Measurements from ENCODE around the gene HGF. TPM values are rescaled to one million over a fixed set of nuclear protein-coding genes. Genes with fewer than 3 reads are reported as not detected.
"Not testable (repeated sequence)": the region's sequence is repeated elsewhere in the genome, so short reads cannot be mapped to it uniquely, and the experiment has no call there.

The HGF gene
- total RNA-seq (1 to 10 TPM in 2 of 5 experiments, not detected in 3; 1.4 to 4.3 TPM), polyA plus RNA-seq (not detected), total RNA-seq (not detected)

DNA sequence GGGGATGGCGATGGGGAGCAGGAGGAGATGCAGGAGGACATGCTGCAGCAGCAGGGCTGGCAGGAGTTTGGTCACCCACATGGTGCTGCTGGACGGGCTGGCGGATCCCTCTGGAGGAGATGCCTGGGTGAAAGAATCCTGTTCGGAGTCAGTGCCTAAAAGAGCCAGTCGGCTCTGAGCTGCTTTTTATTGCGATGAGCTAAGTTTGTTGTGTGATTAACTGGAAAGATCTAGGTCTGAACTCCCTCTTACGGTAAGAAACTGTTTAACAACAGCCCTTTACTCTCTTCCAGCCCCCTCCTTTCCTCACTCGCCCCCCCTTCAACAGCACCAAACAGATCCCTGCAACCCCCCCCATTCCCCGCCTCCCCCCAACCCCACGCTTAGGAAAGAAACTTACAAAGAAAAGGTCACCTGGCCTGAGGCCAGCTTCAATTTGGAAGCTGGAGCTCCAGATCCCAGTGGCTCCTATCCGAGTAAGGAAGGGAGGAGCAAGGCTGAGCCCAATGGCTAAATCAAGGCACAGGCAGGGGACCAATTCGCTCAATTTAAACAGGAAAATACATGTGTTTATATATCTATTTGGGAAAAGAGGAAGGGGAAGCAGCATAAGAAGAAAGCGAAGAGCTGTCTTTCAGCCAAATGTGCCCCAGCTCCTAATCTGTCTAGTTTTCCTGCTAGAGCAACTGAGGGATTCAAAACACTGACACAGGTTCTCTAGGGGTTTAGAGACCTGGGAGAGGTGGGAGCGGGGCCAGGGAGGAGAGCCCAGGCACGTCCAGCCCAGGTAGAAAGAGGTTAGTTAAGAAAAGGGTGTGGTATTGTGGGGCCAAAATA, at the start of gene HGF:
TSS of gene HGF (minus strand) at position 157 of the 837 bp plus-strand sequence. CDS start at position 81, 76 bp downstream.
- Histone ChIP-seq H3K9me3 (ENCODE audit: control insufficient read depth in 2 of 3, low read length in 3 of 3) (no peaks in the 10 kb centered on the region), H3K36me3 (ENCODE audit: control insufficient read depth in 2 of 3, insufficient read depth in 3 of 3, low read length in 3 of 3) (no peaks in the 10 kb centered on the region), H3K4me1 (ENCODE audit: control insufficient read depth in 2 of 2, insufficient read depth in 2 of 2, low read length in 2 of 2) (no peaks in the 10 kb centered on the region), H3K27ac (ENCODE audit: low read depth, low read length) (no peak within 1 kb of the TSS), H3K4me3 (ENCODE audit: low read length) (no peak within 1 kb of the TSS), H3K27me3 (ENCODE audit: control insufficient read depth in 2 of 2, insufficient read depth in 2 of 2, low read length in 2 of 2) (no peaks in the 10 kb centered on the region)
- Mint-ChIP-seq H3K27ac (no peak within 1 kb of the TSS), H3K9me3 (peaks cover 0 to 6% (median 2%) of the 10 kb centered on the region in 11 donors), H3K36me3 (no peaks in the 10 kb centered on the region), H3K4me3 (peak within 1 kb of the TSS in 2 of 10 donors; percentile 37 to 58), H3K4me1 (peaks cover 0 to 6% (median 3%) of the 10 kb centered on the region in 7 donors), H3K27me3 (peaks cover 0 to 4% (median 0%) of the 10 kb centered on the region in 5 donors)
- peak; percentile 42 for ATAC-seq
- DNase-seq = no peak
- ChIA-PET POLR2A (no interaction called here), CTCF (no interaction called here)
- intact Hi-C loops (cut with micrococcal nuclease) = no loop called here

GRCh38 chr7:81816312-81816711, 46.5 kb upstream of the HGF start:
- no peak for DNase-seq
- Mint-ChIP-seq H3K4me3 (no peak overlapping the region), H3K36me3 (no peaks in the 10 kb centered on the region), H3K27me3 (no peaks in the 10 kb centered on the region), H3K9me3 (peaks cover 0 to 10% (median 2%) of the 10 kb centered on the region in 11 donors), H3K27ac (no peak overlapping the region), H3K4me1 (no peaks in the 10 kb centered on the region)
- ATAC-seq = no peak
- Histone ChIP-seq H3K4me1 (ENCODE audit: control insufficient read depth in 2 of 2, insufficient read depth in 2 of 2, low read length in 2 of 2) (no peaks in the 10 kb centered on the region), H3K9me3 (ENCODE audit: control insufficient read depth in 2 of 3, low read length in 3 of 3) (no peaks in the 10 kb centered on the region), H3K27ac (ENCODE audit: low read depth, low read length) (no peak overlapping the region), H3K27me3 (ENCODE audit: control insufficient read depth in 2 of 2, insufficient read depth in 2 of 2, low read length in 2 of 2) (no peaks in the 10 kb centered on the region), H3K4me3 (ENCODE audit: low read length) (no peak overlapping the region), H3K36me3 (ENCODE audit: control insufficient read depth in 2 of 3, insufficient read depth in 3 of 3, low read length in 3 of 3) (no peaks in the 10 kb centered on the region)
- ChIA-PET POLR2A (no interaction called here), CTCF (no interaction called here)
- intact Hi-C loops (cut with micrococcal nuclease) = no loop called here

DNA sequence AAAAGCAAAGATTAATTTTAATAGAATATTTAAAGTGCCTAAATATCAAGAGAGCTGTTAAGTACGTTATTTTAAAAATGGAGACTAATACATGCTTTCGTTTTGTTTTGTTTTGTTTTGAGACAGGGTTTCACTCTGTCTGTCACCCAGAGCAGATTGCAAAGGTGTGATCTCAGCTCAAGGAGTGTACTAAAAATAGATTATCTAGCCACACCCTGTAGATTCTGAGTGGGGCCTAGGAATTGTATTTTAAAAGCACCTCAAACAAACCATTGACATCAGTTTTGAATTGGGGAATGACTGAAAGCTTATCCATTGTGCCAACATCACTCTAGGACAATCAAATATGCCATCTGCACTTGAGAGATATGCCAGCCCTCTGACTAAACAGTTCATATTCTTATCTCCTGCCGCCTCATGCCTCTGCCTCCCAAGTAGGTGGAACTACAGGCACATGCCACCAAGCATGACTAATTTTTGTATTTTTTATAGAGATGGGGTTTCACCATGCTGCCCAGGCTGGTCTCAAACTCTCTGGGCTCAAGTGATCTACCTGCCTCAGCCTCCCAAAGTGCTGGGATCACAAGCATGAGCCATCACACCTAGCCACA, 43.1 kb upstream of the HGF start:
- H3K27ac Mint-ChIP-seq; H3K4me1 Mint-ChIP-seq; H3K27me3 Mint-ChIP-seq; H3K27me3 ChIP-seq (ENCODE audit: control insufficient read depth in 2 of 2, insufficient read depth in 2 of 2, low read length in 2 of 2); H3K36me3 Mint-ChIP-seq; H3K36me3 ChIP-seq (ENCODE audit: control insufficient read depth in 2 of 3, insufficient read depth in 3 of 3, low read length in 3 of 3); POLR2A ChIA-PET; CTCF ChIA-PET; H3K4me3 ChIP-seq (ENCODE audit: low read length); H3K4me1 ChIP-seq (ENCODE audit: control insufficient read depth in 2 of 2, insufficient read depth in 2 of 2, low read length in 2 of 2); H3K9me3 ChIP-seq (ENCODE audit: control insufficient read depth in 2 of 3, low read length in 3 of 3); H3K4me3 Mint-ChIP-seq; intact Hi-C loops (cut with micrococcal nuclease); DNase-seq; H3K27ac ChIP-seq (ENCODE audit: low read depth, low read length): not testable (repeated sequence)
- peaks cover 0 to 10% (median 2%) of the 10 kb centered on the region in 11 donors for H3K9me3 Mint-ChIP-seq
- ATAC-seq = peak; percentile 45

DNA sequence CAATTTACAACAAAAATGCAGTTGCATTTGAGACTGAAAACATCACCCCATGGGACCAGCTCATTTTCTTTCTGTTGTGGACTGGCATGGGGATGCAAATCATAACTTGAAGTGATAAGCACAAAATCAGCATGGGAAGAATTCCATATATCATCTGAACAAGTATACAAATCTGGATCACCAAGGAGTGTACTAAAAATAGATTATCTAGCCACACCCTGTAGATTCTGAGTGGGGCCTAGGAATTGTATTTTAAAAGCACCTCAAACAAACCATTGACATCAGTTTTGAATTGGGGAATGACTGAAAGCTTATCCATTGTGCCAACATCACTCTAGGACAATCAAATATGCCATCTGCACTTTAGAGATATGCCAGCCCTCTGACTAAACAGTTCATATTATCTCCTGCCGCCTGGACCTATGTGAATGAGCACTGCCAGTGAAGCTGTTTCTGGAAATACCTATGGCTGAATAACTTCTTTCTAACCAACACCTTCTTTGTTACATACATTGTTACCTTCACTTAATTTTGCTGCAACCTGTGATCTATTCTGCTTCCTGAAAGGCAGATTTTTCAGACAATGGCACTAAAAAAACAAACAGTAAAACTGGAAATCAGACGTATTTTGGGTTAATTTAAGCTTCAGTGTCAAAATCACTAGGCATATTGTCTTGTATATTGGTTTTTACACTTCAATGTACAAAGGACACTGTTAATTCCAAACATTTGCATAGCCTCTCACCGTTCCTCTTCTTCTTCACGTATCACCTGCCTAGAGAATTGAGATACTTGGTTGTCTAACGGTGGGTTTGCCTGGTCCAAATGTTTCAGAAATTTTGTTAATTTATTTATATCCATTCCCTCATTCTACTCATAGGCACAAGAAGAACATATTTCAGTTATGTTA, 42.4 kb upstream of the HGF start:
- H3K4me1 ChIP-seq (ENCODE audit: control insufficient read depth in 2 of 2, insufficient read depth in 2 of 2, low read length in 2 of 2) = no peaks in the 10 kb centered on the region
- DNase-seq (no peak), ATAC-seq (no peak)
- ChIA-PET POLR2A (no interaction called here), CTCF (no interaction called here)
- H3K27ac Mint-ChIP-seq = no peak overlapping the region
- no peak overlapping the region for H3K27ac ChIP-seq (ENCODE audit: low read depth, low read length)
- H3K27me3 Mint-ChIP-seq = no peaks in the 10 kb centered on the region
- peaks cover 0 to 10% (median 2%) of the 10 kb centered on the region in 11 donors for H3K9me3 Mint-ChIP-seq
- intact Hi-C loops (cut with micrococcal nuclease) = no loop called here
- H3K27me3 ChIP-seq (ENCODE audit: control insufficient read depth in 2 of 2, insufficient read depth in 2 of 2, low read length in 2 of 2) = no peaks in the 10 kb centered on the region
- no peaks in the 10 kb centered on the region for H3K9me3 ChIP-seq (ENCODE audit: control insufficient read depth in 2 of 3, low read length in 3 of 3)
- no peak overlapping the region for H3K4me3 ChIP-seq (ENCODE audit: low read length)
- H3K36me3 ChIP-seq (ENCODE audit: control insufficient read depth in 2 of 3, insufficient read depth in 3 of 3, low read length in 3 of 3) = no peaks in the 10 kb centered on the region
- H3K4me1 Mint-ChIP-seq = no peaks in the 10 kb centered on the region
- H3K4me3 Mint-ChIP-seq = no peak overlapping the region
- no peaks in the 10 kb centered on the region for H3K36me3 Mint-ChIP-seq

GRCh38 chr7:81810476-81811155, 40.8 kb upstream of the HGF start:
- Mint-ChIP-seq H3K4me3 (no peak overlapping the region), H3K36me3 (no peaks in the 10 kb centered on the region), H3K9me3 (peaks cover 0 to 9% (median 2%) of the 10 kb centered on the region in 11 donors), H3K27ac (no peak overlapping the region), H3K4me1 (no peaks in the 10 kb centered on the region), H3K27me3 (no peaks in the 10 kb centered on the region)
- Histone ChIP-seq H3K9me3 (ENCODE audit: control insufficient read depth in 2 of 3, low read length in 3 of 3) (no peaks in the 10 kb centered on the region), H3K27ac (ENCODE audit: low read depth, low read length) (no peak overlapping the region), H3K27me3 (ENCODE audit: control insufficient read depth in 2 of 2, insufficient read depth in 2 of 2, low read length in 2 of 2) (no peaks in the 10 kb centered on the region), H3K36me3 (ENCODE audit: control insufficient read depth in 2 of 3, insufficient read depth in 3 of 3, low read length in 3 of 3) (no peaks in the 10 kb centered on the region), H3K4me3 (ENCODE audit: low read length) (no peak overlapping the region), H3K4me1 (ENCODE audit: control insufficient read depth in 2 of 2, insufficient read depth in 2 of 2, low read length in 2 of 2) (no peaks in the 10 kb centered on the region)
- DNase-seq (no peak), ATAC-seq (peak; percentile 59)
- CTCF ChIA-PET = no interaction called here
- POLR2A ChIA-PET = no interaction called here
- intact Hi-C loops (cut with micrococcal nuclease) = no loop called here

DNA sequence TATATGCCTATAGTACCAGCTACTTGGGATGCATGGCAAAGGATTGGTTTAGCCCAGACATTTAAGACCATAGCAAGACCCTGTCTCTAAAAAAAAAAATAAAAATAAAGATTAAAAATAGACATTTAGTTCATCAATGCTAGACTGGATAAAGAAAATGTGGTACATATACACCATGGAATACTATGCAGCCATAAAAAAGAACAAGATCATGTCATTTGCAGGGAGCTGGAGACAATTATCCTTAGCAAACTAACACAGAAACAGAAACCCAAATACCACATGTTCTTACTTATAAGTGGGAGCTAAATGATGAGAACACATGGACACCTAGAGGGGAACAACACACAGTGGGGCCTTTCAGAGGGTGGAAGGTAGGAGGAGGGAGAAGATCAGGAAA, 38.5 kb upstream of the HGF start:
- H3K4me1 Mint-ChIP-seq; H3K27me3 ChIP-seq (ENCODE audit: control insufficient read depth in 2 of 2, insufficient read depth in 2 of 2, low read length in 2 of 2); DNase-seq; H3K27ac ChIP-seq (ENCODE audit: low read depth, low read length); H3K36me3 Mint-ChIP-seq; H3K9me3 ChIP-seq (ENCODE audit: control insufficient read depth in 2 of 3, low read length in 3 of 3); H3K4me3 ChIP-seq (ENCODE audit: low read length); ATAC-seq; POLR2A ChIA-PET; H3K27me3 Mint-ChIP-seq; H3K4me1 ChIP-seq (ENCODE audit: control insufficient read depth in 2 of 2, insufficient read depth in 2 of 2, low read length in 2 of 2); H3K36me3 ChIP-seq (ENCODE audit: control insufficient read depth in 2 of 3, insufficient read depth in 3 of 3, low read length in 3 of 3); CTCF ChIA-PET; H3K9me3 Mint-ChIP-seq; H3K27ac Mint-ChIP-seq; H3K4me3 Mint-ChIP-seq; intact Hi-C loops (cut with micrococcal nuclease): not testable (repeated sequence)

Measured in naive thymus-derived CD4-positive, alpha-beta T cell (primary cell).